M059J (cell line): Measurements from ENCODE around the gene PLPP6. TPM values are rescaled to one million over a fixed set of nuclear protein-coding genes. Genes with fewer than 3 reads are reported as not detected.
"Not testable (repeated sequence)": the region's sequence is repeated elsewhere in the genome, so short reads cannot be mapped to it uniquely, and the experiment has no call there.

Experiments
- DNase-seq: peaks from one replicate; pipeline ENCODE4 v3.0.0-alpha.2; 2012; ENCODE audit warnings: low read depth
- total RNA-seq: library from RNA; depleted of rRNA; stranded (reverse); fragments of >200 nt; shearing (Covaris generic); gene quantifications from 2 replicates; pipeline ENCODE4 v1.2.3, GENCODE V29; 2014; rRNA removed

The PLPP6 gene
- total RNA-seq: 6.7 and 9.1 TPM in 2 replicates

- peak; percentile 92 for DNase-seq
These were observed at the start of gene PLPP6 for GRCh38 chr9:4662108-4662988. TSS of gene PLPP6 (plus strand) at chr9:4662294. CDS start at chr9:4662376, 82 bp downstream.

- peak; percentile 63 for DNase-seq
These were observed 47.5 kb upstream of the PLPP6 start for GRCh38 chr9:4614627-4615026.

GRCh38 chr9:4615251-4615650 is 46.8 kb upstream of the PLPP6 start:
- peak; percentile 40 for DNase-seq

DNA sequence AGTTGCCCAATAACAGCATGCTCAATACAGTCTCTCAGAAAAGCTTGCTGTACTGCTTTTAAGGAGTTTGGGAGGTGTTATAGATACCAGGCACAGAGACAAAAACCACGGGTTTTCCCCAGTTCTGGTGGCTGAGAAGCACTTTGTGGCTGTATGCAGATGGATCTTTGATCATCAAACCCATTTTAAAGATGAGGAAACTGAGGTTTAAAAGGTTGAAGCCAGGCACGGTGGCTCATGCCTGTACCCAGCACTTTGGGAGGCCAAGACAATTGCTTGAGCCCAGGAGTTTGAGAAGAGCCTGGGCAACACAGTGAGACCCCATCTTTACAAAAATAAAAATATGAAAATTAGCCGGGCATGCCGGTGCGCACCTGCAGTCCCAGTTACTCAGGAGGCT is 46.3 kb upstream of the PLPP6 start:
- DNase-seq: no peak

GRCh38 chr9:4617752-4618151 is 44.3 kb upstream of the PLPP6 start:
- peak; percentile 34 for DNase-seq

DNA sequence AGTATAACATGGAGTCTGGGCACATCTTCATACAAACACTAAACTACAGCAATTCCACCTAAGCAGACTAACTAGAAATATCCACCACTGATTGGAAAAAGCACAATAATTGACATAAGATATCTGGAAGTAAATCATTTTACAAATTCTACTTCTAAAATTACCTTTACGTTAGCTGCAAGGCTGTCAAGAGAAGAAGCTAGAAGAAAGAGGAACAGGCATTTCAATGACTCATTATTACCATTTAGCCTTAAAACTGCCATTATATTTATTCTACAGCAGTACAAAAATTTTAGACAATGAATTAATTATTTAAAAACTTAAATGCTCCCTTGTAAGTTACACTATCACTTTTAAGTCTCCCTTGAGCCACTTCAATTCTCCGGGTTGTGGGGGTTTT is 43.4 kb upstream of the PLPP6 start:
- no peak for DNase-seq

- peak; percentile 7 for DNase-seq
These were observed 41.9 kb upstream of the PLPP6 start for GRCh38 chr9:4620057-4620765.

- DNase-seq: peak; percentile 41
These were observed 41.1 kb upstream of the PLPP6 start for GRCh38 chr9:4620881-4621555.

- DNase-seq: no peak
These were observed 40.1 kb upstream of the PLPP6 start for GRCh38 chr9:4622016-4622415.

GRCh38 chr9:4630836-4631235 is 31.3 kb upstream of the PLPP6 start:
- peak; percentile 20 for DNase-seq

DNA sequence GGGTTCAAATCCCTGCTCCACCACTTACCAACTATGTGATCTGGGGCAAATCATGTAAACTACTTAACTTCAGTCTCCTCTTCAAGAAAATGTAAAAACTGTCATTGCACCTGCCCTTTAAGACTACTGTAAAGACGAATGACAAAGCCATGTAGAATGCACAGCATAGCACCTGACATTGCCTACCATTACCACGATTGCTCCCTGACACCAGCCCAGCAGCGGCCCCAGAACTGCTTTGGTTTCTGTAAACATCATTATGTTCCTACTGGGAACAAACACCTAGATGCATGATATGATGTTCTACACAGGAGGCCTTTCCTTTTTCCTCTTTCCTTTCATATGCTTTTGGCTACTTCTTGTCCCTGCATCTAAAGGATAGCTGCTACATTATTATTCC is 23.1 kb upstream of the PLPP6 start:
- DNase-seq: no peak

- no peak for DNase-seq
These were observed 22.7 kb upstream of the PLPP6 start for GRCh38 chr9:4639420-4639819.

GRCh38 chr9:4640027-4640426 is 22.1 kb upstream of the PLPP6 start:
- DNase-seq: peak; percentile 39

DNA sequence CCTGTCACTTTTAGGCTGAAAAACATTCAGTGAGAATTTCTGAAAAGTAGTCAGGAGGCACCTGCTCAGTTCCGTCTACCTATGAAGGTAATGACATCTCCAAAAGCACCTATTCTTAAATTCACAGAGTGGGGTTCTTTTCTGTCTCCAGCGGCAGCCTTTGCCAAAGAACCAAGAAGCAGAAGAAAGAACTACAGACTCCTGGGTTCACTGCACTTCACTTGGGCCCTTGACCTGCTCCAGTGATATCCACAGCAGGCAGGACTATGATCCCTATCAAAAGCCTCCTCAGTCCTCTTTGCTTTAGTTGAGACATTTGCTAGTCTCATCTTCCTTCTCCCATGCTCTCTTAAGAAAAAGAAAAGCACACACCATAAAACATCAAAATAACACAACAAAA is 19.7 kb upstream of the PLPP6 start:
- DNase-seq: no peak

- DNase-seq: no peak
These were observed 8.0 kb upstream of the PLPP6 start for GRCh38 chr9:4654084-4654483.

DNA sequence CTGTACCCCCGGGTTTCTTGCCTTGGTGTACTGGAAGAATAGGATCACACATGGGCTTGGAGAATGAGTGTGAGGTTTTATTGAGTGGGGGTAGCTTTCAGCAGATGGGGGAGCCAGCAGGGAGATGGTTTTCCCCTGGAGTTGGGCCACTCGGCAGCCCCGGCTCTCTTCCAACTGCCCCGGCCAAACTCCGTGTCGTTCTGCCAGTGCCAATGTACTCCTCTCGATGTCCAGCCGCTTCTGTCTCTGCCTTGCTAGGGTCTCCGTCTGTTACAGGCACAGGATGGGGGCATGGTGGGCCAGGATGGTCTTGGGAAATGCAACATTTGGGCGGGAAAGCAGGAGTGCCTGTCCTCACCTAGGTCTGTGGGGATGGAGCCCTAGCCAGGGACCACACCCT is 7.6 kb upstream of the PLPP6 start:
- DNase-seq: no peak

GRCh38 chr9:4656196-4656595 is 5.9 kb upstream of the PLPP6 start:
- not testable (repeated sequence) for DNase-seq

GRCh38 chr9:4656621-4657020 is 5.5 kb upstream of the PLPP6 start:
- no peak for DNase-seq

DNA sequence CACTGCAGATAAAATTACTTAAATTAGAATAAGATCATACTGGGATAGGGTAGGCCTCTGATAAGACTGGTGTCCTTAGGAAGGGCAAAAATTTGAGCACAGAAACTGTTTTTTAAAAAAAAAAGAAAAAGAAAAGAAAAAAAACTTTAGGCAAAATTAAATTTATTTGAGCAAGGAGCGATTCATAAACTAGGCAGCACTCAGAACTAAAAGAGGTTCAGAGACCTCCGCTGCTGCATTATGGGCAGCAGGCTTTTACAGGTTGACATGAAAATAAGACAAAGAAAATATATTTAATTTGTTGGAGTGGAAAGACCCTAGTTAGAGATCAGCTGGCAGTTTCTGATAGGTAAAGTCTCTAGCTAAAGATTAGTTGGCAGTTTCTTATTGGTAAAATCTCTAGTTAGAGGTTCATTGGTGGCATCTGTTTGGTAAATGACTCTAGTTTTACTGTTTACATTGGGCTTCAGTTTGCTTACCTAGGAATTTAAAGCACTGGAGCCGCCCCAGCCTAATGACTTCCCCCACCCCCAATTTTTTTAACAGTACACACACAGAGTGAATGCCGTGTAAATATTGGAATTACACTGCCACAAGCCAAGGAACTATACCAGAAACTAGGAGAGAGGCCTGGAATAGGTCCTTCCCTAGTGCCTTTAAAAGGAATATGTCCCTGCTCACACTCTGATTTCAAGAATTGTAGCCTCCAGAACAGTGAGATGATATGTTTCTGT is 4.5 kb upstream of the PLPP6 start:
- DNase-seq: no peak

DNA sequence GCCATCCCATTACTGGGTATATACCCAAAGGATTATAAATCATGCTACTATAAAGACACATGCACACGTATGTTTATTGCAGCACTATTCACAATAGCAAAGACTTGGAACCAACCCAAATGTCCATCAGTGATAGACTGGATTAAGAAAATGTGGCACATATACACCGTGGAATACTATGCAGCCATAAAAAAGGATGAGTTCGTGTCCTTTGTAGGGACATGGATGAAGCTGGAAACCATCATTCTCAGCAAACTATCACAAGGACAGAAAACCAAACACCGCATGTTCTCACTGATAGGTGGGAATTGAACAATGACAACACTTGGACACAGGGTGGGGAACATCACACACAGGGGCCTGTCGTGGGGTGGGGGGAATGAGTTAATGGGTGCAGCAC is 1.4 kb upstream of the PLPP6 start:
- not testable (repeated sequence) for DNase-seq

GRCh38 chr9:4661165-4661564 is 929 bp upstream of the PLPP6 start:
- DNase-seq: peak; percentile 67

GRCh38 chr9:4661611-4662010 is 483 bp upstream of the PLPP6 start:
- peak; percentile 69 for DNase-seq
